GM12878 (cell line): ENCODE results near the gene OR56B1. TPM values are rescaled to one million over a fixed set of nuclear protein-coding genes. Genes with fewer than 3 reads are reported as not detected.

Experiments used
- ATAC-seq: fragments of 200-7000 bp; cut with Tn5 transposase; 3 replicates; pipeline ENCODE4 v1.9.1; 2020; ENCODE audit warnings: mild to moderate bottlenecking, moderate library complexity
- BruUV-seq: library from RNA; stranded (reverse); fragments of 400-500 nt; replicated peaks from 2 replicates; lab custom pipeline; 2021; lab: Mats Ljungman, UMichigan
- CTCF ChIA-PET: fragments of 300-600 bp; sonication (Branson Sonifier 250); formaldehyde crosslinking; extraction: SDS; loops from one replicate; lab custom pipeline; 2021; ENCODE audit warnings: inconsistent platforms; lab: Yijun Ruan, JAX
- POLR2A ChIA-PET: fragments of 350-600 bp; formaldehyde crosslinking; extraction: SDS; loops from one replicate; lab custom pipeline; 2021; ENCODE audit warnings: inconsistent platforms; lab: Charles Lee
- RAD21 ChIA-PET: fragments of 300-600 bp; sonication (Branson Sonifier 250); formaldehyde crosslinking; loops from one replicate; lab custom pipeline; 2023; ENCODE audit warnings: antibody characterized with exemption; ENCODE audit not compliant: unreplicated experiment; lab: Charles Lee
- SMC1A ChIA-PET: fragments of 300-600 bp; sonication (Branson Sonifier 250); formaldehyde crosslinking; loops from one replicate; lab custom pipeline; 2023; ENCODE audit not compliant: unreplicated experiment, uncharacterized antibody; lab: Charles Lee
- DNase-seq: peaks from one replicate; pipeline ENCODE4 v3.0.0-alpha.2; 2011; ENCODE audit warnings: low read depth, low spot score
- FAIRE-seq: peaks from 3 replicates; lab custom pipeline; 2011; peaks lifted over from hg19 to GRCh38; lab: Jason Lieb, UNC
- H2AFZ ChIP-seq: 2 replicates; pipeline ENCODE4 v1.6.0; 2011; ENCODE audit warnings: low read depth, low read length, control low read depth; ENCODE audit not compliant: control insufficient read depth
- H3K27ac ChIP-seq: 2 replicates; pipeline ENCODE4 v1.5.1; 2011; ENCODE audit warnings: control low read depth; ENCODE audit not compliant: control insufficient read depth, insufficient read depth
- H3K27me3 ChIP-seq, 2 experiments: replicated peaks in 1 of 2; 2 replicates each; pipeline versions ENCODE4 v1.6.0 to v1.6.1; 2011; ENCODE audit warnings: low read length in 1 of 2; ENCODE audit not compliant: control insufficient read depth in 2 of 2, insufficient read depth in 2 of 2
- H3K36me3 ChIP-seq, 2 experiments: 2 replicates each; pipeline ENCODE4 v1.5.1; 2011; ENCODE audit warnings: low read length in 1 of 2; ENCODE audit not compliant: control insufficient read depth in 2 of 2, insufficient read depth in 2 of 2
- H3K4me1 ChIP-seq: 2 replicates; pipeline ENCODE4 v1.6.1; 2011; ENCODE audit warnings: mild to moderate bottlenecking, low read length, moderate library complexity, mixed read lengths; ENCODE audit not compliant: control insufficient read depth, insufficient read depth
- H3K4me2 ChIP-seq: 2 replicates; pipeline ENCODE4 v1.6.0; 2011; ENCODE audit warnings: control low read depth; ENCODE audit not compliant: control insufficient read depth, insufficient read depth
- H3K4me3 ChIP-seq: fragments of 200-600 bp; sonication (generic); 2 replicates; pipeline ENCODE4 v1.5.1; 2016
- H3K79me2 ChIP-seq: 2 replicates; pipeline ENCODE4 v1.6.0; 2011; ENCODE audit warnings: low read length; ENCODE audit not compliant: control insufficient read depth, insufficient read depth
- H3K9ac ChIP-seq: 2 replicates; pipeline ENCODE4 v1.8.0; 2011; ENCODE audit warnings: low read length, control low read depth, mixed read lengths; ENCODE audit not compliant: control insufficient read depth, insufficient read depth
- H3K9me3 ChIP-seq: replicated peaks from 3 replicates; pipeline ENCODE4 v1.5.1; 2011; ENCODE audit warnings: mild to moderate bottlenecking, low read length; ENCODE audit not compliant: control insufficient read depth, insufficient read depth
- H4K20me1 ChIP-seq: 2 replicates; pipeline ENCODE4 v1.6.0; 2011; ENCODE audit not compliant: control insufficient read depth, insufficient read depth
- CBFB ChIP-seq: IDR thresholded peaks from 2 replicates; pipeline ENCODE4 v1.6.1; 2016; ENCODE audit warnings: antibody characterized with exemption, low read depth
- CREB1 ChIP-seq: IDR thresholded peaks from 2 replicates; pipeline ENCODE4 v1.6.1; 2012; ENCODE audit warnings: low read depth, mild to moderate bottlenecking, inconsistent platforms
- E2F4 ChIP-seq: IDR thresholded peaks from 2 replicates; pipeline ENCODE4 v1.6.1; 2012; ENCODE audit warnings: low read depth, low read length, improper control_type of control experiment
- EP300 ChIP-seq, 2 experiments: fragments of 150-350 bp in 1 of 2; IDR thresholded peaks; 2 replicates each; pipeline ENCODE4 v1.6.1; 2011 to 2012; ENCODE audit warnings: low read depth in 2 of 2, low read length in 2 of 2, borderline replicate concordance in 1 of 2, improper control_type of control experiment in 1 of 2, inconsistent platforms in 1 of 2; ENCODE audit not compliant: control insufficient read depth in 1 of 2
- EZH2 ChIP-seq: IDR thresholded peaks from 2 replicates; pipeline ENCODE4 v1.6.1; 2012; ENCODE audit warnings: low read depth, mild to moderate bottlenecking, control low read depth, inconsistent platforms, low read length, borderline replicate concordance; ENCODE audit not compliant: control insufficient read depth
- KLF5 ChIP-seq: fragments of 450-650 bp; IDR thresholded peaks from 2 replicates; pipeline ENCODE4 v1.6.1; 2014; ENCODE audit warnings: mild to moderate bottlenecking; ENCODE audit not compliant: partially characterized antibody
- MXI1 ChIP-seq: fragments of 150-350 bp; IDR thresholded peaks from 2 replicates; pipeline ENCODE4 v1.6.1; 2011; ENCODE audit warnings: low read depth, mild to moderate bottlenecking, inconsistent platforms, low read length, improper control_type of control experiment
- MYC ChIP-seq: IDR thresholded peaks from 2 replicates; pipeline ENCODE4 v1.6.1; 2011; ENCODE audit warnings: mild to moderate bottlenecking, low read length, moderate library complexity, inconsistent platforms; ENCODE audit not compliant: insufficient read depth, insufficient replicate concordance, insufficient read length, severe bottlenecking
- NRF1 ChIP-seq: conservative IDR thresholded peaks from 2 replicates; pipeline ENCODE4 v1.6.1; 2011; ENCODE audit warnings: mild to moderate bottlenecking, low read depth, low read length, improper control_type of control experiment
- PAX8 ChIP-seq: fragments of 450-650 bp; IDR thresholded peaks from 2 replicates; pipeline ENCODE4 v1.6.1; 2017; ENCODE audit warnings: mild to moderate bottlenecking, moderate library complexity
- POU2F2 ChIP-seq: IDR thresholded peaks from 3 replicates; pipeline ENCODE4 v1.6.1; 2011; ENCODE audit warnings: low read depth, mild to moderate bottlenecking, low read length, borderline replicate concordance
- RFX5 ChIP-seq: IDR thresholded peaks from 2 replicates; pipeline ENCODE4 v1.6.1; 2011; ENCODE audit warnings: low read depth, low read length, improper control_type of control experiment
- SRF ChIP-seq, 2 experiments: IDR thresholded peaks; 2 replicates each; pipeline ENCODE4 v1.6.1; 2011; ENCODE audit warnings: low read depth in 2 of 2, low read length in 2 of 2, mild to moderate bottlenecking in 1 of 2, moderate library complexity in 1 of 2
- SUPT20H ChIP-seq: IDR thresholded peaks from 2 replicates; pipeline ENCODE4 v1.6.1; 2011; ENCODE audit warnings: low read depth, mild to moderate bottlenecking, low read length, moderate library complexity, borderline replicate concordance; ENCODE audit not compliant: control insufficient read depth
- TCF7 ChIP-seq: IDR thresholded peaks from 2 replicates; pipeline ENCODE4 v1.6.1; 2014; ENCODE audit warnings: antibody characterized with exemption, borderline replicate concordance
- ZBTB4 ChIP-seq: fragments of 450-650 bp; formaldehyde crosslinking; IDR thresholded peaks from 2 replicates; pipeline ENCODE4 v1.4.0; 2022; ENCODE audit warnings: mild to moderate bottlenecking, moderate library complexity
- ZNF24 ChIP-seq: fragments of 450-650 bp; IDR thresholded peaks from 2 replicates; pipeline ENCODE4 v1.6.1; 2017; ENCODE audit warnings: antibody characterized with exemption, mild to moderate bottlenecking
- WGBS: methylation state at CpG from one replicate; pipeline ENCODE4 v1.1.6; 2016; ENCODE audit warnings: low lambda C conversion rate; ENCODE audit not compliant: insufficient replicate concordance, insufficient coverage; ENCODE audit errors: missing lambda C conversion rate; 5-methylcytosine and 5-hydroxymethylcytosine counted together
- in situ Hi-C: fragments of 300-500 bp; cut with MboI; formaldehyde crosslinking; loops from 9 replicates; pipeline ENCODE4 v1.14.3; 2018; ENCODE audit warnings: mixed read lengths
- intact Hi-C: fragments of 100-400 bp; cut with micrococcal nuclease; formaldehyde crosslinking; loops from one replicate; pipeline ENCODE4 v1.14.2; 2022; ENCODE audit not compliant: unreplicated experiment
- polyA plus RNA-seq, 11 experiments: library from polyadenylated mRNA; depleted of rRNA in 4 of 11; unstranded in 6 of 11; stranded (reverse) in 5 of 11; fragments of >200 nt; fragmentation: Nextera tagmentation in 4 of 11; fragmentation: Illumina TruSeq in 1 of 11; extraction: Ambion mirVana in 4 of 11; extraction: Trizol in 1 of 11; gene quantifications; 1 replicate in 1 of 11; 2 replicates in 10 of 11; pipeline versions ENCODE4 v1.2.1 to v1.2.3, GENCODE V29; 2011 to 2016; ENCODE audit warnings: inconsistent platforms in 2 of 11, missing spikeins in 2 of 11, low read depth in 1 of 11
- total RNA-seq, 4 experiments: library from RNA; depleted of rRNA in 3 of 4; stranded (reverse); fragments of >200 nt in 3 of 4; fragmentation: Illumina TruSeq in 1 of 4; extraction: Trizol in 1 of 4; gene quantifications; 2 replicates each; pipeline versions ENCODE4 v1.2.1 to v1.2.3, GENCODE V29; 2013 to 2021

OR56B1 gene
- total and polyA plus RNA-seq, 10 of the 15 experiments (the other 5 are each of a cell fraction or from before 2014, with no cell fraction given), result 0.04 to 0.71 (median 0.36) TPM; not detected in 3

- intact Hi-C loops (no loop called here), in situ Hi-C loops (no loop called here)
- TF ChIP-seq EZH2 (no peak), POU2F2 (no peak), NRF1 (no peak), ZNF24 (no peak), KLF5 (no peak), SRF (IDR thresholded peaks at IDR 0.05; ENCODE audit: low read depth in 2 of 2, low read length in 2 of 2) (no peak), E2F4 (no peak), SUPT20H (no peak), RFX5 (no peak), MYC (no peak), EP300 (IDR thresholded peaks at IDR 0.05; ENCODE audit: borderline replicate concordance in 1 of 2, control insufficient read depth in 1 of 2, low read depth in 2 of 2, low read length in 2 of 2) (no peak), CBFB (no peak), CREB1 (no peak), PAX8 (no peak), MXI1 (no peak), TCF7 (no peak), ZBTB4 (CRISPR knock-in tag) (no peak)
- H3K27ac ChIP-seq, result no peak within 1 kb of the TSS
- SMC1A ChIA-PET, result no interaction called here
- H3K27me3 ChIP-seq, result no peaks in the 10 kb centered on the region
- H3K36me3 ChIP-seq, result no peaks in the 10 kb centered on the region
- ATAC-seq (no peak), FAIRE-seq (no peak), DNase-seq (no peak)
- H3K4me2 ChIP-seq, result no peak within 1 kb of the TSS
- H3K9me3 ChIP-seq, result no peaks in the 10 kb centered on the region
- 0% methylated on average over 1 of the region's 1 CpG for WGBS
- H3K4me3 ChIP-seq, result no peak within 1 kb of the TSS
- CTCF ChIA-PET, result interaction anchor here (1.0 kb wide), 1 partner anchor 11 kb away, joined by 3 read pairs; no protein-coding TSS in a partner anchor
- no peak within 1 kb of the TSS for H3K9ac ChIP-seq
- BruUV-seq, result no TSS peak
- no peaks in the 10 kb centered on the region for H3K79me2 ChIP-seq
- POLR2A ChIA-PET, result interaction anchor here (0.6 to 0.7 kb wide), 2 partner anchors 20 to 1784 kb away, joined by 3 to 6 read pairs; no protein-coding TSS in a partner anchor
- RAD21 ChIA-PET, result no interaction called here
- no peak within 1 kb of the TSS for H2AFZ ChIP-seq
- H4K20me1 ChIP-seq, result no peaks in the 10 kb centered on the region
- H3K4me1 ChIP-seq, result no peaks in the 10 kb centered on the region
These were observed 17.7 kb downstream of the OR56B1 start, which contains the start of gene OR52N4 for GRCh38 chr11:5753943-5754342. Gene OR52N4, plus strand, starts transcription at chr11:5754243. Its CDS starts 498 bp downstream, at chr11:5754741.
